Spleen (tissue), 7 donors: ENCODE data around the gene BLTP3A.

Source experiments
- POLR2A ChIP-seq, 3 donors: fragments of 450-650 bp; IDR thresholded peaks; one replicate each; pipeline ENCODE4 v1.5.1; 2017; ENCODE audit warnings: antibody characterized with exemption in 3 of 3, mild to moderate bottlenecking in 1 of 3
- TF ChIP-seq, protein P1 (sequence below), 11 experiments: fragments of 200-600 bp in 7 of 11; fragments of 450-650 bp in 4 of 11; sonication (generic) in 4 of 11; IDR thresholded peaks in 8 of 11; conservative IDR thresholded peaks in 3 of 11; 1 replicate in 7 of 11; 2 replicates in 4 of 11; pipeline versions ENCODE4 v1.4.0 to v1.8.0; 2016 to 2021; ENCODE audit warnings: antibody characterized with exemption in 11 of 11, inconsistent platforms in 4 of 11, mild to moderate bottlenecking in 1 of 11
- donor health status: DM: no; HTN: no; CAD: no; lungs with moderate emphysema.
- donor health status: DM: no; HTN: no; CAD: no.
- donor health status: DM: no; HTN: no; CAD: no.

DNA sequence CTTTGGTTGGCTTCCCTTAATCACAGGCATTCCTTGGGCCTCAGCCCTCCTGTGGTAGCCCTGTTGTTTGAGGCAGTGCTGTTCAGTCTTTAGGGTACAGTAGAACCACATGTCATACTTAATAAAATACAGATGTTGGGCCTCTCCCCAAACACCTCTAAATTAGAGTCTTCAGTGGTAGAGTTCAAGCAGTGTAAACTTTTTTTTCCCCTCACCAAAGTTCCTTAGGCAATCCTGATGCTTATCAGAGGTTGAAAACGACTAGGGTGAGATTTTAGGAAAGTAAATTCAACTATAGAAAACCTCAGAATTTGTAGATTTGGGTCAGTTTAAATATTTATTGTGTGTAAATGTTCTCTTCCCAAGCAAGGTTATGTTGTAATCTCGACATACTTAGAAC lies 44.6 kb downstream of the BLTP3A start:
- TF ChIP-seq, protein P1, sequence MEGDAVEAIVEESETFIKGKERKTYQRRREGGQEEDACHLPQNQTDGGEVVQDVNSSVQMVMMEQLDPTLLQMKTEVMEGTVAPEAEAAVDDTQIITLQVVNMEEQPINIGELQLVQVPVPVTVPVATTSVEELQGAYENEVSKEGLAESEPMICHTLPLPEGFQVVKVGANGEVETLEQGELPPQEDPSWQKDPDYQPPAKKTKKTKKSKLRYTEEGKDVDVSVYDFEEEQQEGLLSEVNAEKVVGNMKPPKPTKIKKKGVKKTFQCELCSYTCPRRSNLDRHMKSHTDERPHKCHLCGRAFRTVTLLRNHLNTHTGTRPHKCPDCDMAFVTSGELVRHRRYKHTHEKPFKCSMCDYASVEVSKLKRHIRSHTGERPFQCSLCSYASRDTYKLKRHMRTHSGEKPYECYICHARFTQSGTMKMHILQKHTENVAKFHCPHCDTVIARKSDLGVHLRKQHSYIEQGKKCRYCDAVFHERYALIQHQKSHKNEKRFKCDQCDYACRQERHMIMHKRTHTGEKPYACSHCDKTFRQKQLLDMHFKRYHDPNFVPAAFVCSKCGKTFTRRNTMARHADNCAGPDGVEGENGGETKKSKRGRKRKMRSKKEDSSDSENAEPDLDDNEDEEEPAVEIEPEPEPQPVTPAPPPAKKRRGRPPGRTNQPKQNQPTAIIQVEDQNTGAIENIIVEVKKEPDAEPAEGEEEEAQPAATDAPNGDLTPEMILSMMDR (IDR thresholded peaks at IDR 0.05 in 8 of 11, conservative IDR thresholded peaks at IDR 0.05 in 3 of 11): no peak
- TF ChIP-seq POLR2A (IDR thresholded peaks at IDR 0.05): no peak
